ENCODE data around the gene PTPRU.

The PTPRU gene

GRCh38 chr1:29341936-29342335 is 105.6 kb downstream of the PTPRU start:
- Histone ChIP-seq H3K36me3 (no peaks in the 10 kb centered on the region), H3K4me3 (no peak overlapping the region), H3K27me3 (no peaks in the 10 kb centered on the region), H3K27ac (no peak overlapping the region), H3K4me2 (no peak overlapping the region), H3K4me1 (peaks cover 0 to 7% (median 0%) of the 10 kb centered on the region in 10 experiments; a peak in 2 of 20 replicates), H4K20me1 (peaks cover 0 to 10% (median 0%) of the 10 kb centered on the region in 11 experiments; a peak in 2 of 22 replicates), H3K9ac (no peak overlapping the region), H3K9me3 (replicated peaks in 1 of 11) (no peaks in the 10 kb centered on the region)
- TF ChIP-seq Cebpa-rat (IDR thresholded peaks at IDR 0.05): no peak

GRCh38 chr1:29342351-29342750 is 106.0 kb downstream of the PTPRU start:
- H3K4me1 ChIP-seq: peaks cover 0 to 7% (median 0%) of the 10 kb centered on the region in 10 experiments; a peak in 2 of 20 replicates
- H4K20me1 ChIP-seq: peaks cover 0 to 10% (median 0%) of the 10 kb centered on the region in 11 experiments; a peak in 2 of 22 replicates
- H3K9ac ChIP-seq: no peak overlapping the region
- H3K4me3 ChIP-seq: no peak overlapping the region
- no peak for TF ChIP-seq Cebpa-rat (IDR thresholded peaks at IDR 0.05)
- H3K27ac ChIP-seq: no peak overlapping the region
- H3K27me3 ChIP-seq: no peaks in the 10 kb centered on the region
- H3K9me3 ChIP-seq (replicated peaks in 1 of 11): no peaks in the 10 kb centered on the region
- no peaks in the 10 kb centered on the region for H3K36me3 ChIP-seq
- H3K4me2 ChIP-seq: no peak overlapping the region

GRCh38 chr1:29342983-29343382 is 106.7 kb downstream of the PTPRU start:
- Histone ChIP-seq H3K27me3 (no peaks in the 10 kb centered on the region), H3K4me2 (no peak overlapping the region), H3K4me1 (peaks cover 0 to 7% (median 0%) of the 10 kb centered on the region in 10 experiments; a peak in 2 of 20 replicates), H3K9ac (no peak overlapping the region), H3K27ac (no peak overlapping the region), H4K20me1 (peaks cover 0 to 10% (median 0%) of the 10 kb centered on the region in 11 experiments; a peak in 2 of 22 replicates), H3K4me3 (no peak overlapping the region), H3K9me3 (replicated peaks in 1 of 11) (no peaks in the 10 kb centered on the region), H3K36me3 (no peaks in the 10 kb centered on the region)
- TF ChIP-seq Cebpa-rat (IDR thresholded peaks at IDR 0.05): no peak

GRCh38 chr1:29343476-29343875 is 107.2 kb downstream of the PTPRU start:
- TF ChIP-seq Cebpa-rat (IDR thresholded peaks at IDR 0.05): no peak
- Histone ChIP-seq H3K4me3 (no peak overlapping the region), H3K27me3 (no peaks in the 10 kb centered on the region), H3K4me1 (peaks cover 0 to 7% (median 0%) of the 10 kb centered on the region in 10 experiments; a peak in 2 of 20 replicates), H3K4me2 (no peak overlapping the region), H3K9ac (no peak overlapping the region), H4K20me1 (peaks cover 0 to 10% (median 0%) of the 10 kb centered on the region in 11 experiments; a peak in 2 of 22 replicates), H3K36me3 (no peaks in the 10 kb centered on the region), H3K9me3 (replicated peaks in 1 of 11) (no peaks in the 10 kb centered on the region), H3K27ac (no peak overlapping the region)

- H3K4me2 ChIP-seq: no peak overlapping the region
- H4K20me1 ChIP-seq: peaks cover 0 to 10% (median 0%) of the 10 kb centered on the region in 11 experiments; a peak in 2 of 22 replicates
- H3K4me3 ChIP-seq: no peak overlapping the region
- H3K27me3 ChIP-seq: no peaks in the 10 kb centered on the region
- H3K9ac ChIP-seq: no peak overlapping the region
- TF ChIP-seq Cebpa-rat (IDR thresholded peaks at IDR 0.05): no peak
- H3K4me1 ChIP-seq: peaks cover 0 to 7% (median 0%) of the 10 kb centered on the region in 10 experiments; a peak in 2 of 20 replicates
- no peaks in the 10 kb centered on the region for H3K36me3 ChIP-seq
- no peaks in the 10 kb centered on the region for H3K9me3 ChIP-seq (replicated peaks in 1 of 11)
- no peak overlapping the region for H3K27ac ChIP-seq
Measured at GRCh38 chr1:29343908-29344307, 107.6 kb downstream of the PTPRU start.

GRCh38 chr1:29344336-29344735 is 108.0 kb downstream of the PTPRU start:
- Histone ChIP-seq H4K20me1 (peaks cover 0 to 10% (median 0%) of the 10 kb centered on the region in 11 experiments; a peak in 2 of 22 replicates), H3K4me3 (no peak overlapping the region), H3K27ac (no peak overlapping the region), H3K36me3 (no peaks in the 10 kb centered on the region), H3K27me3 (no peaks in the 10 kb centered on the region), H3K4me1 (peaks cover 0 to 7% (median 0%) of the 10 kb centered on the region in 10 experiments; a peak in 2 of 20 replicates), H3K4me2 (no peak overlapping the region), H3K9me3 (replicated peaks in 1 of 11) (no peaks in the 10 kb centered on the region), H3K9ac (no peak overlapping the region)
- TF ChIP-seq Cebpa-rat (IDR thresholded peaks at IDR 0.05): no peak

- H3K27ac ChIP-seq: no peak overlapping the region
- H3K27me3 ChIP-seq: no peaks in the 10 kb centered on the region
- peaks cover 0 to 7% (median 0%) of the 10 kb centered on the region in 10 experiments; a peak in 2 of 20 replicates for H3K4me1 ChIP-seq
- H3K4me2 ChIP-seq: no peak overlapping the region
- TF ChIP-seq Cebpa-rat (IDR thresholded peaks at IDR 0.05): no peak
- no peak overlapping the region for H3K4me3 ChIP-seq
- H3K9me3 ChIP-seq (replicated peaks in 1 of 11): no peaks in the 10 kb centered on the region
- H4K20me1 ChIP-seq: peaks cover 0 to 10% (median 0%) of the 10 kb centered on the region in 11 experiments; a peak in 2 of 22 replicates
- H3K9ac ChIP-seq: no peak overlapping the region
- H3K36me3 ChIP-seq: no peaks in the 10 kb centered on the region
Measured at GRCh38 chr1:29346576-29346975, 110.3 kb downstream of the PTPRU start.

DNA sequence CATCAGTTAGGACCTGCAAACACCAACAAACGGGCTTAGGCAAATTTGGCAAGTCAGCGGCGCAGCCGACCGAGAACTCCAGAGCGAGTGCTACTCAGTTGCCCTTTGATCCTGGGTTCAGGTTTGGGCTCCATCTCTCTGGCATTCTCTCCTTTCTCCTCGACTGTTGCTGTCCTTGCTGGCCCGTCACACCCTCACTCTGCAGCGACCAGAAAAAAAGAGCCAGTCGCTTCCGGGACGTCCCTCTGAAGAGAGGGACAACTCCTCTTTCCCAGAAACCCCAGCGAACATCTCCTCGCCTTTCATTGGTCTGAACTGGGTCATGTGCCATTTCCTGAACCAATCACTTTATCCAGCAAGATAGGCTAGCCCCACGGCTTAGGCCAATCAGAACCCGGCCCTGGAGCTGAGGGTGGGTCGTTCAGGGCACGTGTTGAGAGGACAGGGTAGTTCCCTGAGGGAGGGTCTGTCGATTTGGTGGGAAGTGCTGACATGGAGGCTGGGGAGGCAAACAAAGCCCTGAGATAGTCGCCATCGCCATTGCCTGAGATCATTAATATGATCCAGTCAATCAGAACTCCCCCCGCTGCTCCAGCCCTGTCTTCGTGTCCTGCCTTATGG is 113.7 kb downstream of the PTPRU start:
- TF ChIP-seq Cebpa-rat (IDR thresholded peaks at IDR 0.05): no peak
- no peak overlapping the region for H3K27ac ChIP-seq
- no peak overlapping the region for H3K4me3 ChIP-seq

DNA sequence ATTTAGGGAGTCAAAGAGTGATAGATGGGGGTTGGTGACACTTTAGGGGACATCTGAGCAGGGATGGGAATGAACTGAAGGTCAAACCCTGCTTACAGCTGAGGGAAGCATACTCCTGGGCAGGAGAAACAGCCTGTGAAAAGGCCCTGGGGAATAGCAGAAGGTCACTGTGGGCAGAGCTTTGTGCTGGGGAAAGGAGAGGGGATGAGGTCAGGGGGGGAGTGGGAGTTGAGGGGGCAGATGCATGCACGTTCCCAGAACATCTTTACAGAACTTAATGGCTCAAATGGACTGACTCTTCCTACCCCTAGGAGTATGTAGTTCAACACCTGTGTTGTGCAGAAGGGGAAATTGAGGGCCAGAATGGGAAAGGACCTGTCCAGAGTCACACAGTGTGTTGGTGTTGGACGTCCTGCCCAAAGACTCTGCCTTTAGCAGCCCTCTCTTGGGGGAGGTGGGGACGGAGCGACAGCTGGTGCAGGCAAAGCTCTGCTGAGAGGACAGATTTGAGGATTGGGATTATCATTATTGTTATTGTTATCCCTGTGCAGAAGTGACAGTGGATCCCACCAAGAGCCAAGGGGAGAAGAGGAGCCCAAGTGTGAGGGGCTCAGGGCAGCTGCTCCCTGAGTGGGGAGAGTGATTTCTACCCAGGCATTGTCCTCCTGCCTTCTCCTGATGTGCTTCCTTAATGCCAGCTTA is 116.5 kb downstream of the PTPRU start:
- Histone ChIP-seq H4K20me1 (no peaks in the 10 kb centered on the region), H3K27me3 (no peaks in the 10 kb centered on the region), H3K4me3 (no peak overlapping the region), H3K4me1 (peaks cover 7 to 22% (median 20%) of the 10 kb centered on the region in 10 experiments), H3K9me3 (replicated peaks in 1 of 11) (no peaks in the 10 kb centered on the region), H3K27ac (no peak overlapping the region), H3K9ac (no peak overlapping the region), H3K36me3 (no peaks in the 10 kb centered on the region), H3K4me2 (no peak overlapping the region)
- no peak for TF ChIP-seq Cebpa-rat (IDR thresholded peaks at IDR 0.05)

More for the DNA sequence above, 113.7 kb downstream of the PTPRU start:
- Histone ChIP-seq H3K4me1 (peaks cover 6 to 10% (median 7%) of the 10 kb centered on the region in 10 experiments), H4K20me1 (no peaks in the 10 kb centered on the region; a peak in 1 of 22 replicates), H3K4me2 (no peak overlapping the region), H3K36me3 (no peaks in the 10 kb centered on the region), H3K27me3 (no peaks in the 10 kb centered on the region), H3K9ac (no peak overlapping the region), H3K9me3 (replicated peaks in 1 of 11) (no peaks in the 10 kb centered on the region)
